Psoas muscle (tissue), 8 donors: Measurements from ENCODE around the gene SUPT20HL1. TPM values are rescaled to one million over a fixed set of nuclear protein-coding genes. Genes with fewer than 3 reads are reported as not detected.

Experiments
- ATAC-seq, 4 donors: fragments of 200-7000 bp; cut with Tn5 transposase; one replicate each; pipeline ENCODE4 v1.9.1; 2020; ENCODE audit warnings: moderate library complexity in 3 of 4, mild to moderate bottlenecking in 2 of 4
- DNase-seq, 2 donors: peaks; one replicate each; pipeline ENCODE4 v3.0.0-alpha.2; 2020
- H3K27ac ChIP-seq: fragments of 200-600 bp; one replicate; pipeline ENCODE4 v1.8.0; 2022
- H3K27me3 ChIP-seq, 3 donors: fragments of 200-600 bp in 1 of 3; one replicate each; pipeline versions ENCODE4 v1.6.1 to v1.8.0; 2013 to 2022; ENCODE audit warnings: low read length in 2 of 3, mild to moderate bottlenecking in 2 of 3, moderate library complexity in 1 of 3; ENCODE audit not compliant: insufficient read depth in 3 of 3
- H3K36me3 ChIP-seq, 2 donors: fragments of 200-600 bp in 1 of 2; one replicate each; pipeline versions ENCODE4 v1.6.1 to v1.8.0; 2013 to 2022; ENCODE audit warnings: low read depth in 1 of 2, mild to moderate bottlenecking in 1 of 2, moderate library complexity in 1 of 2; ENCODE audit not compliant: insufficient read depth in 1 of 2
- H3K4me1 ChIP-seq: fragments of 200-600 bp; one replicate; pipeline ENCODE4 v1.8.0; 2022
- H3K4me3 ChIP-seq: fragments of 200-600 bp; one replicate; pipeline ENCODE4 v1.8.0; 2022; ENCODE audit warnings: mild to moderate bottlenecking
- H3K9me3 ChIP-seq: fragments of 200-600 bp; one replicate; pipeline ENCODE4 v1.8.0; 2022
- CTCF ChIP-seq: fragments of 200-600 bp; IDR thresholded peaks from one replicate; pipeline ENCODE4 v1.8.0; 2022; ENCODE audit warnings: antibody characterized with exemption
- WGBS, 3 donors: extraction: QIAGEN DNeasy Blood & Tissue Kit; methylation state at CpG; one replicate each; pipeline versions ENCODE4 v1.1.6 to v1.1.7; 2013; 5-methylcytosine and 5-hydroxymethylcytosine counted together
- intact Hi-C, 2 donors: fragments of 100-400 bp; cut with DNase I; formaldehyde crosslinking; loops; one replicate each; pipeline versions ENCODE4 v1.11.0 to v1.14.2; 2022
- polyA plus RNA-seq, 3 donors: library from polyadenylated mRNA; stranded (reverse); fragments of 200-250 nt; gene quantifications; one replicate each; pipeline ENCODE4 v1.2.3, GENCODE V29; 2013
- total RNA-seq, 4 donors: library from RNA; stranded (reverse); fragmentation: NEBNext Ultra II Directional in 2 of 4; extraction: Animal tissue kit (Norgen Biotek cat#: 25700) in 2 of 4; gene quantifications; one replicate each; pipeline versions ENCODE4 v1.2.1 to v1.2.4, GENCODE V29; 2021 to 2023
- donor health status: healthy with polysubstance abuse.
- donor health status: DM: no; HTN: no; CAD: no; lungs with moderate emphysema.
- donor health status: Bipolar disorder and iron deficiency.
- donor health status: healthy.
- donor health status: DM: yes; HTN: yes; CAD: no.
- donor health status: DM: no; HTN: no; CAD: no.
- donor health status: DM: no; HTN: no; CAD: no.
- donor health status: DM: yes; HTN: yes; CAD: no.

The SUPT20HL1 gene
- total and polyA plus RNA-seq, 7 donors: not detected

- no peak for ATAC-seq
- Histone ChIP-seq H3K36me3 (no peaks in the 10 kb centered on the region), H3K4me3 (no peak overlapping the region), H3K27me3 (peaks cover 0 to 25% (median 4%) of the 10 kb centered on the region in 3 donors), H3K9me3 (no peaks in the 10 kb centered on the region), H3K27ac (no peak overlapping the region), H3K4me1 (no peaks in the 10 kb centered on the region)
- WGBS, 3 donors: 56 to 72% (median 71%) methylated on average over 29 of the region's 29 CpGs
- DNase-seq: no peak
- intact Hi-C loops: no loop called here
- TF ChIP-seq CTCF: no peak
These were observed 11.8 kb downstream of the SUPT20HL1 start for GRCh38 chrX:24372021-24372763.

GRCh38 chrX:24375600-24376131 lies 15.2 kb downstream of the SUPT20HL1 start:
- ATAC-seq (no peak), DNase-seq (no peak)
- H3K36me3 ChIP-seq: no peaks in the 10 kb centered on the region
- no peak overlapping the region for H3K27ac ChIP-seq
- H3K9me3 ChIP-seq: no peaks in the 10 kb centered on the region
- H3K4me1 ChIP-seq: no peaks in the 10 kb centered on the region
- 47 to 63% (median 52%) methylated on average over 7 to 12 of the region's 12 CpGs for WGBS, 3 donors
- H3K4me3 ChIP-seq: no peak overlapping the region
- intact Hi-C loops: no loop called here
- H3K27me3 ChIP-seq: peaks cover 0 to 31% (median 4%) of the 10 kb centered on the region in 3 donors
- no peak for TF ChIP-seq CTCF

GRCh38 chrX:24376403-24376802 lies 16.0 kb downstream of the SUPT20HL1 start:
- intact Hi-C loops: no loop called here
- 83 to 98% (median 92%) methylated on average over 3 of the region's 3 CpGs for WGBS, 3 donors
- Histone ChIP-seq H3K4me3 (no peak overlapping the region), H3K36me3 (no peaks in the 10 kb centered on the region), H3K27ac (no peak overlapping the region), H3K27me3 (peaks cover 0 to 28% (median 3%) of the 10 kb centered on the region in 3 donors), H3K9me3 (no peaks in the 10 kb centered on the region), H3K4me1 (no peaks in the 10 kb centered on the region)
- no peak for ATAC-seq
- TF ChIP-seq CTCF: no peak
- no peak for DNase-seq

GRCh38 chrX:24377195-24377594 lies 16.8 kb downstream of the SUPT20HL1 start:
- H3K36me3 ChIP-seq: no peaks in the 10 kb centered on the region
- H3K27ac ChIP-seq: no peak overlapping the region
- TF ChIP-seq CTCF: no peak
- ATAC-seq (no peak), DNase-seq (no peak)
- H3K4me1 ChIP-seq: no peaks in the 10 kb centered on the region
- intact Hi-C loops: no loop called here
- no peaks in the 10 kb centered on the region for H3K9me3 ChIP-seq
- 40 to 79% (median 53%) methylated on average over 2 of the region's 2 CpGs for WGBS, 3 donors
- H3K27me3 ChIP-seq: peaks cover 0 to 20% (median 1%) of the 10 kb centered on the region in 3 donors
- no peak overlapping the region for H3K4me3 ChIP-seq
